Heart left ventricle (tissue), 16 donors: ENCODE measurements around the gene BLACAT1. TPM values are rescaled to one million over a fixed set of nuclear protein-coding genes. Genes with fewer than 3 reads are reported as not detected.

Experiments used
- ATAC-seq, 4 donors: fragments of 200-7000 bp; cut with Tn5 transposase; one replicate each; pipeline ENCODE4 v1.9.1; 2020 to 2022; ENCODE audit warnings: moderate library complexity in 4 of 4, mild to moderate bottlenecking in 3 of 4, moderate number of reproducible peaks in 1 of 4
- DNase-seq, 5 donors: peaks; one replicate each; pipeline ENCODE4 v3.0.0-alpha.2; 2020
- H3K27ac ChIP-seq, 12 donors: fragments of 200-600 bp; sonication (generic) in 4 of 12; one replicate each; pipeline versions ENCODE4 v1.5.0 to v1.8.0; 2016 to 2022; ENCODE audit warnings: mild to moderate bottlenecking in 2 of 12
- H3K27me3 ChIP-seq, 9 donors: fragments of 200-600 bp; sonication (generic) in 2 of 9; one replicate each; pipeline versions ENCODE4 v1.5.1 to v1.8.0; 2016 to 2022; ENCODE audit warnings: mild to moderate bottlenecking in 3 of 9
- H3K36me3 ChIP-seq, 9 donors: fragments of 200-600 bp; sonication (generic) in 2 of 9; one replicate each; pipeline versions ENCODE4 v1.5.0 to v1.8.0; 2018 to 2022; ENCODE audit warnings: mild to moderate bottlenecking in 2 of 9
- H3K4me1 ChIP-seq, 12 donors: fragments of 200-600 bp; sonication (generic) in 4 of 12; one replicate each; pipeline versions ENCODE4 v1.5.0 to v1.8.0; 2016 to 2022; ENCODE audit warnings: mild to moderate bottlenecking in 3 of 12
- H3K4me3 ChIP-seq, 12 donors: fragments of 200-600 bp; sonication (generic) in 4 of 12; one replicate each; pipeline versions ENCODE4 v1.5.0 to v1.8.0; 2017 to 2022; ENCODE audit warnings: mild to moderate bottlenecking in 9 of 12, moderate library complexity in 4 of 12
- H3K9me3 ChIP-seq, 12 donors: fragments of 200-600 bp; sonication (generic) in 4 of 12; one replicate each; pipeline versions ENCODE4 v1.5.0 to v1.8.0; 2016 to 2022; ENCODE audit warnings: mild to moderate bottlenecking in 1 of 12
- POLR2A ChIP-seq, 2 donors: fragments of 450-650 bp; IDR thresholded peaks; one replicate each; pipeline ENCODE4 v1.6.1; 2017; ENCODE audit warnings: antibody characterized with exemption in 2 of 2, mild to moderate bottlenecking in 2 of 2, moderate library complexity in 2 of 2
- WGBS, 4 donors: extraction: QIAGEN DNeasy Blood & Tissue Kit in 2 of 4; methylation state at CpG; one replicate each; pipeline versions ENCODE4 v1.1.5 to v1.1.7; 2013 to 2018; 5-methylcytosine and 5-hydroxymethylcytosine counted together
- intact Hi-C, 10 donors: fragments of 100-400 bp; cut with DNase I; formaldehyde crosslinking; loops; one replicate each; pipeline versions ENCODE4 v1.11.1 to v1.14.2; 2022
- polyA plus RNA-seq, 2 donors: library from polyadenylated mRNA; stranded (reverse); fragments of 200-250 nt; gene quantifications; one replicate each; pipeline ENCODE4 v1.2.3, GENCODE V29; 2013
- total RNA-seq, 9 donors: library from RNA; depleted of rRNA in 2 of 9; stranded (reverse); fragments of >200 nt in 2 of 9; fragmentation: NEBNext Ultra II Directional in 3 of 9; extraction: Animal tissue kit (Norgen Biotek cat#: 25700) in 3 of 9; gene quantifications; one replicate each; pipeline versions ENCODE4 v1.1.0 to v1.2.4, GENCODE V29; 2016 to 2023
- TF ChIP-seq, protein P1 (sequence below), 12 donors: fragments of 200-600 bp; sonication (generic) in 4 of 12; IDR thresholded peaks; one replicate each; pipeline versions ENCODE4 v1.5.0 to v1.8.0; 2018 to 2022; ENCODE audit warnings: antibody characterized with exemption in 12 of 12, mild to moderate bottlenecking in 5 of 12
- donor health status: ischemic (EF 13 %, LVEDD 7.1; RV severe dilation, severe dysfunction).
- donor health status: healthy with polysubstance abuse.
- donor health status: DM: no; HTN: yes; CAD: no.
- donor health status: DM: no; HTN: no; CAD: no.
- donor health status: ischemic (EF 25% LVEDD 6.9; RV normal size, moderate dysfunction).
- donor health status: ischemic (EF 25% LVEDD 5.7; RV mildly dilated, moderate dysfunction).
- donor health status: healthy.
- donor health status: DM: yes; HTN: yes; CAD: no.
- donor health status: ischemic (EF 35%, LVEDD 5.7; RV mildly dilated, moderate dysfunction).
- donor health status: nonischemic (EF 11% LVEDD 7.7; RV severe dilation, severe dysfunction).
- donor health status: DM: yes; HTN: yes; CAD: no.
- donor health status: PGD.
- donor health status: ischemic (EF 29% LVEDD 5.4; RV normal size, mild dysfunction).
- donor health status: nonischemic (EF 23%, LVEDD 6.1; RV moderate dilation, normal function).

The BLACAT1 gene
- total and polyA plus RNA-seq, 11 donors = 0.27 TPM; not detected in 10

DNA sequence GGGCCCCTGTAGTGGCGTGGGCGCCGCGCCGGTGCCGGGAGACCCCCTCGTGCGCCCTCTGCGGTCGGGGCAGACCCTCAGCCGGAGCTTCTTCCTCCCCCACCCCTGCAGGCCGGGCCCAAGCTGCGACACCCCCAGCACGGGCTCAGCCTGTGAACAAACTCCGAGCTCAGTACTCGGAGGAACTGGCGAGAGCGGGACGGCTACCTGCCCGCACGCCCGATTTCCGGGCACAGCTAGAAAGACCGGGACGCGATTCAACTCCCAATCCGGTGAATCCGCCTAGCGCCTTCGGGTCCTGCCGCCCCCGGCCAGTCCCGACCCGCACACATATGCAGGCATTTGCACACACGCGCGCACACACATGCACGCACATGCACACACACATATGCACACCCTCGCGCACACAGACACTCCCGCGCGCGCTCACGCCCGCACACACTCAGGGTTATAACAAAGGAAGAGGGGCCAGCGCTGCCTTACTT is 580 bp upstream of the BLACAT1 start:
- H3K27me3 ChIP-seq = peaks cover 37 to 93% (median 73%) of the 10 kb centered on the region in 9 donors
- no peak for TF ChIP-seq POLR2A (IDR thresholded peaks at IDR 0.05)
- TF ChIP-seq, protein P1, sequence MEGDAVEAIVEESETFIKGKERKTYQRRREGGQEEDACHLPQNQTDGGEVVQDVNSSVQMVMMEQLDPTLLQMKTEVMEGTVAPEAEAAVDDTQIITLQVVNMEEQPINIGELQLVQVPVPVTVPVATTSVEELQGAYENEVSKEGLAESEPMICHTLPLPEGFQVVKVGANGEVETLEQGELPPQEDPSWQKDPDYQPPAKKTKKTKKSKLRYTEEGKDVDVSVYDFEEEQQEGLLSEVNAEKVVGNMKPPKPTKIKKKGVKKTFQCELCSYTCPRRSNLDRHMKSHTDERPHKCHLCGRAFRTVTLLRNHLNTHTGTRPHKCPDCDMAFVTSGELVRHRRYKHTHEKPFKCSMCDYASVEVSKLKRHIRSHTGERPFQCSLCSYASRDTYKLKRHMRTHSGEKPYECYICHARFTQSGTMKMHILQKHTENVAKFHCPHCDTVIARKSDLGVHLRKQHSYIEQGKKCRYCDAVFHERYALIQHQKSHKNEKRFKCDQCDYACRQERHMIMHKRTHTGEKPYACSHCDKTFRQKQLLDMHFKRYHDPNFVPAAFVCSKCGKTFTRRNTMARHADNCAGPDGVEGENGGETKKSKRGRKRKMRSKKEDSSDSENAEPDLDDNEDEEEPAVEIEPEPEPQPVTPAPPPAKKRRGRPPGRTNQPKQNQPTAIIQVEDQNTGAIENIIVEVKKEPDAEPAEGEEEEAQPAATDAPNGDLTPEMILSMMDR (IDR thresholded peaks at IDR 0.05) = no peak
- intact Hi-C loops = no loop called here
- no peaks in the 10 kb centered on the region for H3K36me3 ChIP-seq
- peak overlapping the region in 4 of 12 donors; percentile 12 to 31 (median 22) for H3K4me3 ChIP-seq
- no peaks in the 10 kb centered on the region for H3K9me3 ChIP-seq
- ATAC-seq (no peak), DNase-seq (peak in 1 of 5 donors; percentile 8)
- WGBS, 4 donors = 1 to 8% (median 4%) methylated on average over 12 to 47 of the region's 47 CpGs
- H3K27ac ChIP-seq = no peak overlapping the region
- peaks cover 3 to 20% (median 12%) of the 10 kb centered on the region in 12 donors for H3K4me1 ChIP-seq

DNA sequence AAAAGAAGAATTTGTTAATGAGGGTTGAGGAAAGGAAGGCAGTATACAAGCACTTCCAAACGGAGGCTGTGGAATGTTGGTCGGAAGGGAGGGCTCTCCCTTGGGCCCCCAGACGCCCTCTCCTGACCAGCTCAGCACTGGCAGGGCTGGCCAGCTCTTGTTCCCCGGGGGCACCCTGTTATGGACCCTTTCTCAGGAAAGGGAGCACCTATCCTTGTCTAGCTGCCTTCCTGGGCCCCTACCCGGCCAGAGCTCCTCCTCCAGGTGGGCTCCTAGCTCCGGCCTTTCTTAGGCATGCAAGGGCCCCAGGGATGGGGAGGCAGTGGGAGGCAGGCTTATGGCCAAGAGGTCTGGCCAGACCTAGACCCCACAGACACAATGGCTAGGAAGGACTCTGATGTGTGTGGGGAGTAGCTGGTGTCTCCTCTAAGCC is 926 bp downstream of the BLACAT1 start:
- ATAC-seq = no peak
- Histone ChIP-seq H3K9me3 (no peaks in the 10 kb centered on the region), H3K36me3 (no peaks in the 10 kb centered on the region), H3K27me3 (peaks cover 37 to 93% (median 75%) of the 10 kb centered on the region in 9 donors), H3K27ac (no peak overlapping the region), H3K4me1 (peaks cover 3 to 26% (median 12%) of the 10 kb centered on the region in 12 donors), H3K4me3 (no peak overlapping the region)
- no peak for DNase-seq
- intact Hi-C loops = no loop called here
- TF ChIP-seq, protein P1 (IDR thresholded peaks at IDR 0.05) = peak in 1 of 12 donors; percentile 8
- no peak for TF ChIP-seq POLR2A (IDR thresholded peaks at IDR 0.05)
- WGBS, 4 donors = 3 to 25% (median 16%) methylated on average over 5 to 6 of the region's 6 CpGs

DNA sequence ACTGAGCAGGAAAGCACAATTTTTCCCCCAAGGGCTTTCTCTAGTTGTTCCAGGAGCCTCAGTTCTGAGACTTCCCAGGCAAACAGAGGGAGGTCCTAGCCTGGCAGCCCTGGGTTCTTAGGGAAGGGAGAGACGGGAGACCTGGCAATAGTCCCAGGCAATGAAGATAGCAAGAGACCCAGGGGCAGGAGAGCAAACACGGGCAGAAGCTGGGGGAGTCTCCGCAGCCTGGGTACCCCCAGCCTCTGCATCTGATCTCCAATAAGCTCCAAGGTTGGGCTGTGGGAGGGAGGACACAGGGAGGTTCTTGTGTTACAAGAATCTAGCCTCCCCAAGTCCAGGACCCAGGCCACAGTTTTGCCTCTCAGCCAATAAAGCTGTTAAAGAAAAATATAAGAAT is 2.4 kb downstream of the BLACAT1 start:
- Histone ChIP-seq H3K4me3 (no peak overlapping the region), H3K27ac (no peak overlapping the region), H3K27me3 (peaks cover 37 to 88% (median 72%) of the 10 kb centered on the region in 9 donors), H3K36me3 (no peaks in the 10 kb centered on the region), H3K4me1 (peaks cover 3 to 32% (median 12%) of the 10 kb centered on the region in 12 donors), H3K9me3 (no peaks in the 10 kb centered on the region)
- 18 to 47% (median 29%) methylated on average over 3 of the region's 3 CpGs for WGBS, 4 donors
- ATAC-seq (no peak), DNase-seq (no peak)
- TF ChIP-seq, protein P1 (IDR thresholded peaks at IDR 0.05) = no peak
- TF ChIP-seq POLR2A (IDR thresholded peaks at IDR 0.05) = no peak
- intact Hi-C loops = no loop called here

DNA sequence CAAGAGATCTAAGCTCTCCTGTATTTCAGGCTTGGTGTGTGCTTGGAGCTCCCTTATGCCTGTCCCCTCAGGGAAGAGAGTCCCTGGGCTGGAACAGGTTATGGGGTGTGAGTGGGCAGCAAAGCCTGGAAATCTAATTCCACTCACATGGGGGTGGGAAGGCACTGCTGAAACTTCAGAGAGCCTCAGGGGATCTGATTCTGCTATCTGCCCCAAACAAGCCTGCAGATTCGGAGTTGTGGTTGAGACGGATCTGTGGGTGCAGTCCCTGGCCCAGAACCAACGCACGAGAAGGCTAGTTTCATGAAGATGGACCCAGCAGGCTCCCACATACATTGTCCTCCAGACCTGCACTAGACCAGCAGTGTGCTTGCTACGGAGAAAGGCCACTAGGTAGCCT is 2.9 kb downstream of the BLACAT1 start:
- TF ChIP-seq, protein P1 (IDR thresholded peaks at IDR 0.05) = no peak
- TF ChIP-seq POLR2A (IDR thresholded peaks at IDR 0.05) = no peak
- intact Hi-C loops = no loop called here
- no peak for ATAC-seq
- Histone ChIP-seq H3K9me3 (no peaks in the 10 kb centered on the region), H3K4me1 (peaks cover 3 to 34% (median 14%) of the 10 kb centered on the region in 12 donors), H3K27me3 (peaks cover 33 to 83% (median 67%) of the 10 kb centered on the region in 9 donors), H3K36me3 (no peaks in the 10 kb centered on the region), H3K27ac (no peak overlapping the region), H3K4me3 (no peak overlapping the region)
- WGBS, 4 donors = 57 to 78% (median 63%) methylated on average over 1 to 5 of the region's 5 CpGs
- no peak for DNase-seq
